GM12891 (cell line): Measurements from ENCODE around the gene CCDC50.

Source experiments
- PAX5 ChIP-seq: IDR thresholded peaks from 2 replicates; pipeline ENCODE4 v1.6.1; 2011; ENCODE audit warnings: low read length, moderate library complexity, mild to moderate bottlenecking; ENCODE audit not compliant: insufficient read depth, severe bottlenecking
- POLR2A ChIP-seq: IDR thresholded peaks from 2 replicates; pipeline ENCODE4 v1.6.1; 2011; ENCODE audit warnings: low read depth, low read length, control low read depth
- POLR2AphosphoS5 ChIP-seq: IDR thresholded peaks from 2 replicates; pipeline ENCODE4 v1.6.1; 2011; ENCODE audit warnings: low read depth, low read length, control low read depth
- POU2F2 ChIP-seq: IDR thresholded peaks from 2 replicates; pipeline ENCODE4 v1.6.1; 2011; ENCODE audit warnings: low read depth, mild to moderate bottlenecking, control low read depth, low read length, moderate library complexity
- SPI1 ChIP-seq: IDR thresholded peaks from 2 replicates; pipeline ENCODE4 v1.6.1; 2011; ENCODE audit warnings: low read depth, low read length, control low read depth
- TAF1 ChIP-seq: IDR thresholded peaks from 2 replicates; pipeline ENCODE4 v1.6.1; 2011; ENCODE audit warnings: low read depth, low read length, control low read depth

DNA sequence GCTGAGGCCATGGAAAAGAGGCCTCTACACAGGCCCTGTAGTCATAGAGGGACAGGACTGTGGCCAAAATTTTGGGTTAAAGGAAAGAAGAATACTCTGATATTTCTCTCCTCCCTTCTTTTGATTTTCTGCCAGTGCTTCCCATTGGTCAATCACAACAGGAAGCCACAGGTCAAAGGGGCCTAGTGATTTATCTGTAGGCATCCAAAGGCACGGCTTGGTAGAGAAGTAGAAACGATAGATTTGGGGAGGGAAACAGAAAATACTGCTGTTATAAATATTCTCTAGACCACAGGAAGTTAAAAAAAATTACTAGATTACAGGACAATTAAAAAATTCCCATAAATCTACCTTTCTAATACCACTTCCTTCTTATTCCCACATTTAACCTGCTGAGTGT lies 1.7 kb upstream of the CCDC50 start:
- TF ChIP-seq POLR2AphosphoS5 (no peak), POLR2A (no peak), TAF1 (no peak), SPI1 (no peak), PAX5 (no peak), POU2F2 (no peak)
